ENCODE data around the gene SEL1L3. TPM values are rescaled to one million over a fixed set of nuclear protein-coding genes. Genes with fewer than 3 reads are reported as not detected.

Gene SEL1L3
- total and polyA plus RNA-seq, 9 of the 15 experiments (the other 6 are each of a cell fraction or from before 2014, with no cell fraction given): 10.0 to 44.3 (median 21.6) TPM

DNA sequence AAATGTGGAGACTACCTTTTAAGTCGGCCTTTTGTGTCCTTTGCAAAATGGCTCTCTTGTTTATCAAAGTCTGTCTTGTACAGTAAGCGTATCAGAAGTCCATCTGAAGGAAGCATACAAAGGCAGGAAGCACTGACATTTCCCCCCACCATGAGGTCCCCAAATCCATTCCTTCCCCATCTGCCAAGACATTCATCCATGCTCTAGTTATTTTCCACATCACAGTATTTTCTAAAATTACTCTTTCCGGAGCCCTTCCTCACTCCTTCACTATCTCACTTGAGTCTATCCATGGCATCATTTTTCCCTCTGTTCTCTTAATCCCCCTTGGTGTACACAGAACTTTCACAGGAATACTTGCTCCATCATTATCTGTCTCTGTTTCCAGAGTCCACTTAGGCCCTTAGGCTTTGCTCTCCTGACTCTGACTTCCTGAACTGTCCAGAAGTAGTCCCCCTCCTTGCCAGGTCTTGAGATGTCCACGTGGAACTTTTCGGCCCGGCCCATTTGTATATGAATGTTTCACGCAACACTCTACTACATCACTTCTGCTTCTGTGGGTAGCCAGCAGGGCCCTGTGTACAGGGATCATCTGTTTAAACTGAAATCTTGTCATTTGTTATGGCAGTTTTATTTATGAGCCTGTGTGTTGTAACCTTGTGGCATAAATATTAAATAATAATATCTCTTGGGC, 2.1 kb downstream of the SEL1L3 start:
- in situ Hi-C loops (cut with MboI) (no loop called here), intact Hi-C loops (cut with micrococcal nuclease) (loop anchor here (1.0 kb wide), 1 partner anchor 54 kb away; the partner anchor contains the start of gene SMIM20)
- FAIRE-seq (peak; percentile 84), DNase-seq (ENCODE audit: extremely low read depth in 1 of 4, low spot score in 3 of 4) (peak; percentile 40 to 72 (median 49)), ATAC-seq (peak; percentile 74)
- H3K4me1 ChIP-seq (replicated peaks in 1 of 2; ENCODE audit: control insufficient read depth in 2 of 2, insufficient read depth in 2 of 2, low read length in 2 of 2): peaks cover 16 to 27% of the 10 kb centered on the region in 2 experiments; a peak in 4 of 5 replicates
- TSS peak; percentile 53 for BruUV-seq (replicated peaks)
- ChIA-PET CTCF (ENCODE audit: low intra/inter-chr PET ratio) (no interaction called here), POLR2A (interaction anchor here (1.1 to 1.5 kb wide), 5 partner anchors 9 to 51 kb away, joined by 3 to 7 read pairs (median 4); no protein-coding TSS in a partner anchor)
- H4K20me1 ChIP-seq (replicated peaks; ENCODE audit: control insufficient read depth, insufficient read depth, low read length): peaks cover 4% of the 10 kb centered on the region
- H3K9me1 ChIP-seq (ENCODE audit: control insufficient read depth, insufficient read depth, low read length): no peaks in the 10 kb centered on the region
- H3K36me3 ChIP-seq (ENCODE audit: control insufficient read depth, insufficient read depth, low read length): no peaks in the 10 kb centered on the region
- H3K27me3 ChIP-seq (ENCODE audit: control insufficient read depth in 2 of 2, insufficient read depth in 2 of 2, low read length in 2 of 2): no peaks in the 10 kb centered on the region
- H3K79me2 ChIP-seq (ENCODE audit: control insufficient read depth, insufficient read depth, low read length): peaks cover 54% of the 10 kb centered on the region
- H3K9me3 ChIP-seq (replicated peaks; ENCODE audit: control insufficient read depth, insufficient read depth, low read depth, low read length): no peaks in the 10 kb centered on the region
- peak overlapping the region; percentile 80 for H3K4me2 ChIP-seq (ENCODE audit: insufficient read depth, low read length)
- peak overlapping the region; percentile 78 for H3K4me3 ChIP-seq
- 35% methylated on average over 7 of the region's 7 CpGs for whole genome bisulfite sequencing (ENCODE audit: insufficient coverage, low coverage, missing lambda C conversion rate)
- H3K27ac ChIP-seq (ENCODE audit: extremely low read depth, low read depth, low read length): peak overlapping the region; percentile 77
- H2AFZ ChIP-seq (ENCODE audit: low read depth, low read length): peak overlapping the region; percentile 50; the same call in 1 of the 2 replicates
- H3K9ac ChIP-seq (ENCODE audit: insufficient read depth in 1 of 2, low read depth in 2 of 2, low read length in 2 of 2): peak overlapping the region in 1 of 2 experiments; percentile 81; a peak in 2 of 4 replicates
- TF ChIP-seq, protein P1, sequence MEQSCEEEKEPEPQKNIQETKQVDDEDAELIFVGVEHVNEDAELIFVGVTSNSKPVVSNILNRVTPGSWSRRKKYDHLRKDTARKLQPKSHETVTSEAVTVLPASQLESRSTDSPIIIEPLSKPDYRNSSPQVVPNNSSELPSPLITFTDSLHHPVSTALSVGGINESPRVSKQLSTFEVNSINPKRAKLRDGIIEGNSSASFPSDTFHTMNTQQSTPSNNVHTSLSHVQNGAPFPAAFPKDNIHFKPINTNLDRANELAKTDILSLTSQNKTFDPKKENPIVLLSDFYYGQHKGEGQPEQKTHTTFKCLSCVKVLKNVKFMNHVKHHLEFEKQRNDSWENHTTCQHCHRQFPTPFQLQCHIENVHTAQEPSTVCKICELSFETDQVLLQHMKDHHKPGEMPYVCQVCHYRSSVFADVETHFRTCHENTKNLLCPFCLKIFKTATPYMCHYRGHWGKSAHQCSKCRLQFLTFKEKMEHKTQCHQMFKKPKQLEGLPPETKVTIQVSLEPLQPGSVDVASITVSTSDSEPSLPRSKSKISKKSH (CRISPR knock-in tag; IDR thresholded peaks at IDR 0.05): no peak
- TF ChIP-seq, protein P2, sequence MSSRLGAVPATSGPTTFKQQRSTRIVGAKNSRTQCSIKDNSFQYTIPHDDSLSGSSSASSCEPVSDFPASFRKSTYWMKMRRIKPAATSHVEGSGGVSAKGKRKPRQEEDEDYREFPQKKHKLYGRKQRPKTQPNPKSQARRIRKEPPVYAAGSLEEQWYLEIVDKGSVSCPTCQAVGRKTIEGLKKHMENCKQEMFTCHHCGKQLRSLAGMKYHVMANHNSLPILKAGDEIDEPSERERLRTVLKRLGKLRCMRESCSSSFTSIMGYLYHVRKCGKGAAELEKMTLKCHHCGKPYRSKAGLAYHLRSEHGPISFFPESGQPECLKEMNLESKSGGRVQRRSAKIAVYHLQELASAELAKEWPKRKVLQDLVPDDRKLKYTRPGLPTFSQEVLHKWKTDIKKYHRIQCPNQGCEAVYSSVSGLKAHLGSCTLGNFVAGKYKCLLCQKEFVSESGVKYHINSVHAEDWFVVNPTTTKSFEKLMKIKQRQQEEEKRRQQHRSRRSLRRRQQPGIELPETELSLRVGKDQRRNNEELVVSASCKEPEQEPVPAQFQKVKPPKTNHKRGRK (tag; IDR thresholded peaks at IDR 0.05): no peak
- TF ChIP-seq JUNB (CRISPR knock-in tag; conservative IDR thresholded peaks at IDR 0.05) (no peak), SP1 (CRISPR knock-in tag; IDR thresholded peaks at IDR 0.05) (peak; percentile 43; the same call in 1 of the 2 replicates), FOXA3 (CRISPR knock-in tag; conservative IDR thresholded peaks at IDR 0.05 in 1 of 2, IDR thresholded peaks at IDR 0.05 in 1 of 2) (no peak), ESRRB (CRISPR knock-in tag; IDR thresholded peaks at IDR 0.05; ENCODE audit: borderline replicate concordance) (no peak), ZNF436 (CRISPR knock-in tag; IDR thresholded peaks at IDR 0.05) (no peak), HIVEP1 (CRISPR knock-in tag; IDR thresholded peaks at IDR 0.05) (no peak), KDM5B (IDR thresholded peaks at IDR 0.05; ENCODE audit: insufficient replicate concordance, low read depth, low read length) (peak; percentile 52), ELF4 (CRISPR knock-in tag; IDR thresholded peaks at IDR 0.05) (no peak), MEIS2 (IDR thresholded peaks at IDR 0.05; ENCODE audit: partially characterized antibody) (peak; percentile 63)
- TF ChIP-seq, protein P3, sequence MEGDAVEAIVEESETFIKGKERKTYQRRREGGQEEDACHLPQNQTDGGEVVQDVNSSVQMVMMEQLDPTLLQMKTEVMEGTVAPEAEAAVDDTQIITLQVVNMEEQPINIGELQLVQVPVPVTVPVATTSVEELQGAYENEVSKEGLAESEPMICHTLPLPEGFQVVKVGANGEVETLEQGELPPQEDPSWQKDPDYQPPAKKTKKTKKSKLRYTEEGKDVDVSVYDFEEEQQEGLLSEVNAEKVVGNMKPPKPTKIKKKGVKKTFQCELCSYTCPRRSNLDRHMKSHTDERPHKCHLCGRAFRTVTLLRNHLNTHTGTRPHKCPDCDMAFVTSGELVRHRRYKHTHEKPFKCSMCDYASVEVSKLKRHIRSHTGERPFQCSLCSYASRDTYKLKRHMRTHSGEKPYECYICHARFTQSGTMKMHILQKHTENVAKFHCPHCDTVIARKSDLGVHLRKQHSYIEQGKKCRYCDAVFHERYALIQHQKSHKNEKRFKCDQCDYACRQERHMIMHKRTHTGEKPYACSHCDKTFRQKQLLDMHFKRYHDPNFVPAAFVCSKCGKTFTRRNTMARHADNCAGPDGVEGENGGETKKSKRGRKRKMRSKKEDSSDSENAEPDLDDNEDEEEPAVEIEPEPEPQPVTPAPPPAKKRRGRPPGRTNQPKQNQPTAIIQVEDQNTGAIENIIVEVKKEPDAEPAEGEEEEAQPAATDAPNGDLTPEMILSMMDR (IDR thresholded peaks at IDR 0.05 in 2 of 3, conservative IDR thresholded peaks at IDR 0.05 in 1 of 3; ENCODE audit: insufficient read depth in 2 of 3, low read depth in 1 of 3, low read length in 3 of 3): no peak
- TF ChIP-seq, protein P4, sequence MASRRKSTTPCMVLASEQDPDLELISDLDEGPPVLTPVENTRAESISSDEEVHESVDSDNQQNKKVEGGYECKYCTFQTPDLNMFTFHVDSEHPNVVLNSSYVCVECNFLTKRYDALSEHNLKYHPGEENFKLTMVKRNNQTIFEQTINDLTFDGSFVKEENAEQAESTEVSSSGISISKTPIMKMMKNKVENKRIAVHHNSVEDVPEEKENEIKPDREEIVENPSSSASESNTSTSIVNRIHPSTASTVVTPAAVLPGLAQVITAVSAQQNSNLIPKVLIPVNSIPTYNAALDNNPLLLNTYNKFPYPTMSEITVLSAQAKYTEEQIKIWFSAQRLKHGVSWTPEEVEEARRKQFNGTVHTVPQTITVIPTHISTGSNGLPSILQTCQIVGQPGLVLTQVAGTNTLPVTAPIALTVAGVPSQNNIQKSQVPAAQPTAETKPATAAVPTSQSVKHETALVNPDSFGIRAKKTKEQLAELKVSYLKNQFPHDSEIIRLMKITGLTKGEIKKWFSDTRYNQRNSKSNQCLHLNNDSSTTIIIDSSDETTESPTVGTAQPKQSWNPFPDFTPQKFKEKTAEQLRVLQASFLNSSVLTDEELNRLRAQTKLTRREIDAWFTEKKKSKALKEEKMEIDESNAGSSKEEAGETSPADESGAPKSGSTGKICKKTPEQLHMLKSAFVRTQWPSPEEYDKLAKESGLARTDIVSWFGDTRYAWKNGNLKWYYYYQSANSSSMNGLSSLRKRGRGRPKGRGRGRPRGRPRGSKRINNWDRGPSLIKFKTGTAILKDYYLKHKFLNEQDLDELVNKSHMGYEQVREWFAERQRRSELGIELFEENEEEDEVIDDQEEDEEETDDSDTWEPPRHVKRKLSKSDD (conservative IDR thresholded peaks at IDR 0.05; ENCODE audit: low read length): no peak
